NCI-H2081 treated with DMSO at 0.1 percent for 48 hours (cell line): ENCODE results near the gene C2orf68.
A peak's percentile ranks its signal among the peaks of the same experiment; 100 is the strongest.
"Not testable (repeated sequence)": the region's sequence is repeated elsewhere in the genome, so short reads cannot be mapped to it uniquely, and the experiment has no call there.

Source experiments
- DNase-seq: peaks from one replicate; lab custom pipeline; 2025; lab: John Stamatoyannopoulos, UW

C2orf68 gene

GRCh38 chr2:85579266-85579935 lies 32.5 kb downstream of the C2orf68 start:
- no peak for DNase-seq

GRCh38 chr2:85578243-85579180 lies 33.4 kb downstream of the C2orf68 start:
- DNase-seq, result no peak

GRCh38 chr2:85577386-85578242 lies 34.3 kb downstream of the C2orf68 start, which contains the start of gene VAMP8:
TSS of gene VAMP8 (plus strand) at chr2:85577586. CDS start at chr2:85577647, 61 bp downstream.
- no peak for DNase-seq

- DNase-seq, result no peak
These were observed 34.8 kb downstream of the C2orf68 start for GRCh38 chr2:85577063-85577385.

GRCh38 chr2:85575739-85576138 lies 36.1 kb downstream of the C2orf68 start:
- DNase-seq, result no peak

GRCh38 chr2:85566265-85566664 lies 45.6 kb downstream of the C2orf68 start:
- no peak for DNase-seq

GRCh38 chr2:85564144-85564563 lies 47.7 kb downstream of the C2orf68 start:
- no peak for DNase-seq

GRCh38 chr2:85561280-85562212 lies 50.3 kb downstream of the C2orf68 start, which contains the start of gene GGCX:
TSS of gene GGCX (minus strand) at chr2:85561493. CDS start at chr2:85561428, 65 bp downstream.
- DNase-seq, result peak; percentile 79

GRCh38 chr2:85560812-85561279 lies 51.0 kb downstream of the C2orf68 start:
- no peak for DNase-seq

- DNase-seq, result not testable (repeated sequence)
These were observed 51.5 kb downstream of the C2orf68 start for GRCh38 chr2:85560403-85560726.

GRCh38 chr2:85558160-85558559 lies 53.7 kb downstream of the C2orf68 start:
- DNase-seq, result no peak

- DNase-seq, result no peak
These were observed 54.7 kb downstream of the C2orf68 start for GRCh38 chr2:85557130-85557529.
